Measurements from ENCODE around the gene MBOAT1. TPM values are rescaled to one million over a fixed set of nuclear protein-coding genes. Genes with fewer than 3 reads are reported as not detected.

MBOAT1 gene
- total and polyA plus RNA-seq, 3 donors from 2014 or later = 4.1 to 5.3 (median 4.5) TPM

DNA sequence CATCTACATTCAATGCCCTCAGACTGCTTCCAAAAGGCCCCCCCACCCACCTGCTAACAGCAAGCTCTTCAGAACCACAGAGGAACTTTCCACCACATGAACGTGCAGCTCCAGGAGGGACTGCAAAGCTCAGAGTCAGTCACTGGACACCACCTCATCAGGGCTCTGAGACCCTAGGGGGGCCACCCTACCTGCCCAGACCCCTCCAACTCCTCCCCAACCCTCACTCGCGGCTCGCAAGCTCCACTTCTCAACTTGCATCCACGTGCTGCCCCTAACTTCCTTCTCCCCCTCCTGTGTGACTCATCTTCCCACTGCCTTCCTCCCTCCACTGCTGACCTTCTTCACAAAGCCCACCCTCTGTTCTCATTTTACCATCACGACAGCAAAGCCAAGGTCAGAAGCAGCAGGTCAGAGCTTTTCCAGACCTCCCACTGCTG, 6.5 kb downstream of the MBOAT1 start:
- no peaks in the 10 kb centered on the region for H3K27me3 ChIP-seq
- TF ChIP-seq POLR2A (IDR thresholded peaks at IDR 0.05) = no peak
- TF ChIP-seq, protein P1, sequence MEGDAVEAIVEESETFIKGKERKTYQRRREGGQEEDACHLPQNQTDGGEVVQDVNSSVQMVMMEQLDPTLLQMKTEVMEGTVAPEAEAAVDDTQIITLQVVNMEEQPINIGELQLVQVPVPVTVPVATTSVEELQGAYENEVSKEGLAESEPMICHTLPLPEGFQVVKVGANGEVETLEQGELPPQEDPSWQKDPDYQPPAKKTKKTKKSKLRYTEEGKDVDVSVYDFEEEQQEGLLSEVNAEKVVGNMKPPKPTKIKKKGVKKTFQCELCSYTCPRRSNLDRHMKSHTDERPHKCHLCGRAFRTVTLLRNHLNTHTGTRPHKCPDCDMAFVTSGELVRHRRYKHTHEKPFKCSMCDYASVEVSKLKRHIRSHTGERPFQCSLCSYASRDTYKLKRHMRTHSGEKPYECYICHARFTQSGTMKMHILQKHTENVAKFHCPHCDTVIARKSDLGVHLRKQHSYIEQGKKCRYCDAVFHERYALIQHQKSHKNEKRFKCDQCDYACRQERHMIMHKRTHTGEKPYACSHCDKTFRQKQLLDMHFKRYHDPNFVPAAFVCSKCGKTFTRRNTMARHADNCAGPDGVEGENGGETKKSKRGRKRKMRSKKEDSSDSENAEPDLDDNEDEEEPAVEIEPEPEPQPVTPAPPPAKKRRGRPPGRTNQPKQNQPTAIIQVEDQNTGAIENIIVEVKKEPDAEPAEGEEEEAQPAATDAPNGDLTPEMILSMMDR (IDR thresholded peaks at IDR 0.05) = no peak
- H3K9me3 ChIP-seq = no peaks in the 10 kb centered on the region
- intact Hi-C loops (cut with DNase I; ENCODE audit: low total_unique reads) = no loop called here
- peaks cover 3% of the 10 kb centered on the region for H3K4me1 ChIP-seq
- no peak overlapping the region for H3K27ac ChIP-seq
- no peak overlapping the region for H3K4me3 ChIP-seq
- no peak for DNase-seq
- no peaks in the 10 kb centered on the region for H3K36me3 ChIP-seq (ENCODE audit: low read depth, missing control alignments)
- WGBS, 2 donors = 54 to 62% methylated on average over 6 of the region's 6 CpGs

DNA sequence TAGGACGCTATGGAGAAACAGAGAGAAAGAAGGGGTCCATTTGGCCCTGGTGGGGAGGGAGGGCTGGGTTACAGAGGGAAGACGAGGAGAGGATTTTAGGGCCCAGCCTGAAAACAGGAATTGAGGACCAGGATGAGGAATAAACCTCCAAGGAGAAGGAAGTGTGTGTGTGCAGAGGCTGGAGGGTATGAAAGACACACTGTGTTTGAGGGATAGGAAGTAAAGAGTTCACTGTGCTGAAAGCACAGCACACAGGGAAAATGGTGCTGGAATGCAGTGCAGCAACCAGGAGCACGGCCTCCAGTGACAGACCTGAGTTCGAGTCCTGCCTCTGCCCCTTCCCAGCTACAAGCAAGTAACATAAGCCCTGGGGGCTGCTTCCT, 7.8 kb downstream of the MBOAT1 start:
- Histone ChIP-seq H3K9me3 (no peaks in the 10 kb centered on the region), H3K27ac (no peak overlapping the region), H3K4me3 (no peak overlapping the region), H3K27me3 (no peaks in the 10 kb centered on the region), H3K4me1 (no peaks in the 10 kb centered on the region), H3K36me3 (ENCODE audit: low read depth, missing control alignments) (no peaks in the 10 kb centered on the region)
- DNase-seq = no peak
- TF ChIP-seq POLR2A (IDR thresholded peaks at IDR 0.05) = no peak
- TF ChIP-seq, protein P1 (IDR thresholded peaks at IDR 0.05) = no peak
- WGBS, 2 donors = 84 to 88% methylated on average over 4 of the region's 4 CpGs
- intact Hi-C loops (cut with DNase I; ENCODE audit: low total_unique reads) = no loop called here

DNA sequence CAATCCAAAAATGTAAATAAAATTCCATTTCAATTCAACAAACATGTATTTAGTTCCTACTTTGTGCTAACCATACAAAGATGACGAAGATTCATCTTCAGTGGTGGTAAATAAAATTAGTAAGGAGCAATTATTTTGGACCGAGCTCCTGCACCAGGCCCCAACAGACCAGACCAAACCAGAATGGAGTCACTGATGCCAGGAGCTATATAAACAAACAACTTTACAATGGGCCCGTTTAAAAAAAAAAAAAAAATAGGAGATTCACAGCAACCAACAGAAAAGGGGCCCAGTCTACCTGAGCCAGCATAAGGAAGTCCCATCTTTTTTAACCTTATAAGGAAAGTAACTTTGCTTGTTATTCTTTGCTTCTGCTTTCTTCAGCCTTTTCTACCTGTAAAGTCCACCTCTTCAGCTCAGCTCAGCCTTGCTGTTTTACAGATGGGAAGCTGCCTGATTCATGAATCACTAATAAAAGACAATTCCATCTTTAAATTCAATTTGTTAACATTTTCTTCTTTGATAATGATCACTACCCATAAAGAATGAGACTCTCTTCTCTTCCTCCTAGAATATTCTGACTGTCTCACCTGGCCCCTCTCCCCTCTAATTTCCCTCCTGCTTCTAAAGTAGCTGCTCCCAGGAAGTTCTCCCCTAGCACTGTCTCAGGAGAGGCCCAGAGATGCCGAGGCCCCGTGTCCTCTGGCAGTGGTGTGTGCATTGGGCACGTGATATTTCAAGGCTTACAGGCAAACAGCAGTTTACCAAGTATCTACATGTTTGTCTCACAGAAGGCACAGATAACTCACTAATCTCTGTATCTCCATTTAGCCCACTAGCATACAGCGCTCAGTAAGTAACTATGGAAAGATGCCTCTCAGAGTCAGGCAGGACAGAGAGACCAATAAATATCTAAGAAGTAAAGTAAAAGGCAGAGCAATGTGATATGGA, 8.4 kb downstream of the MBOAT1 start:
- H3K36me3 ChIP-seq (ENCODE audit: low read depth, missing control alignments) = no peaks in the 10 kb centered on the region
- TF ChIP-seq, protein P1 (IDR thresholded peaks at IDR 0.05) = no peak
- no peak for TF ChIP-seq POLR2A (IDR thresholded peaks at IDR 0.05)
- no peak overlapping the region for H3K27ac ChIP-seq
- no peaks in the 10 kb centered on the region for H3K27me3 ChIP-seq
- H3K4me1 ChIP-seq = no peaks in the 10 kb centered on the region
- intact Hi-C loops (cut with DNase I; ENCODE audit: low total_unique reads) = no loop called here
- H3K4me3 ChIP-seq = no peak overlapping the region
- DNase-seq = no peak
- no peaks in the 10 kb centered on the region for H3K9me3 ChIP-seq
- WGBS, 2 donors = 74 to 78% methylated on average over 7 of the region's 7 CpGs

DNA sequence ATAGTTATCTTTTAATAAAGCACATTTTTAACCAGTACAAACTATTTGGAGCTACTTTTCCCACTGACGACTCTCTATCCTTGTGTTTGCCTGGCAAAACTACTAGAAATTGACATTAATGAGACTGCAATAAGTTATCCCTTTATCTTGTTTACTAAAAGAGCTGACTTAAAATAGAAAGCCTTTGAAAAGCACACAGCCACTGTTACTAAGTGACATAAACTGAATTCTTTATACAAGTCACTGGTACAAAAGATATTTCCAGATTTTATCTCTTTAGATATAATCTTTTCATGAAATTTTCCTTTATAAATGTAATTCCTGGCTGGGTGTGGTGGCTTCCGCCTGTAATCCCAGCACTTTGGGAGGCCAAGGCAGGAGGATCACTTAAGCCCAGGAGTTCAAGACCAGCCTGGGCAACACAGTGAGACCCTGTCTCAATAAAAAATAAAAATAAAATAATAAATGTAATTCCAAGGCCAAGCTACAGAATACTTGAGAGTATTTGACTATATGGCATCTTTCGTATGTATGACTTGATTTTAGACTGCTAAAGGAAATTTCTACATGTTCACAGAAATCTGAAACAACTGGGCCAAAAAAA, 9.5 kb downstream of the MBOAT1 start:
- 58 to 76% methylated on average over 3 of the region's 3 CpGs for WGBS, 2 donors
- no peaks in the 10 kb centered on the region for H3K9me3 ChIP-seq
- DNase-seq = no peak
- H3K27me3 ChIP-seq = no peaks in the 10 kb centered on the region
- H3K4me3 ChIP-seq = no peak overlapping the region
- H3K36me3 ChIP-seq (ENCODE audit: low read depth, missing control alignments) = no peaks in the 10 kb centered on the region
- TF ChIP-seq, protein P1 (IDR thresholded peaks at IDR 0.05) = no peak
- TF ChIP-seq POLR2A (IDR thresholded peaks at IDR 0.05) = no peak
- intact Hi-C loops (cut with DNase I; ENCODE audit: low total_unique reads) = no loop called here
- no peak overlapping the region for H3K27ac ChIP-seq
- no peaks in the 10 kb centered on the region for H3K4me1 ChIP-seq

Measured in testis (tissue), 3 donors.